Measurements from ENCODE around the gene GRXCR2.
A peak's percentile ranks its signal among the peaks of the same experiment; 100 is the strongest.
"Not testable (repeated sequence)": the region's sequence is repeated elsewhere in the genome, so short reads cannot be mapped to it uniquely, and the experiment has no call there.

GRXCR2 gene

GRCh38 chr5:145887217-145887616, 14.4 kb upstream of the GRXCR2 start:
- no peak for DNase-seq (ENCODE audit: low spot score)

- no peak for DNase-seq (ENCODE audit: low spot score)
Measured at GRCh38 chr5:145874765-145875164, 2.0 kb upstream of the GRXCR2 start.

- DNase-seq (ENCODE audit: low spot score): no peak
Measured at GRCh38 chr5:145872486-145872885, 328 bp downstream of the GRXCR2 start.

- no peak for DNase-seq (ENCODE audit: low spot score)
Measured at GRCh38 chr5:145869753-145870152, 3.1 kb downstream of the GRXCR2 start.

- DNase-seq (ENCODE audit: low spot score): no peak
Measured at GRCh38 chr5:145867806-145868205, 5.0 kb downstream of the GRXCR2 start.

GRCh38 chr5:145864432-145864831, 8.4 kb downstream of the GRXCR2 start:
- not testable (repeated sequence) for DNase-seq (ENCODE audit: low spot score)

- DNase-seq (ENCODE audit: low spot score): no peak
Measured at GRCh38 chr5:145863003-145863402, 9.8 kb downstream of the GRXCR2 start.

GRCh38 chr5:145859897-145860296, 12.9 kb downstream of the GRXCR2 start:
- DNase-seq (ENCODE audit: low spot score): peak; percentile 19

GRCh38 chr5:145859453-145859852, 13.4 kb downstream of the GRXCR2 start:
- no peak for DNase-seq (ENCODE audit: low spot score)

GRCh38 chr5:145858959-145859358, 13.9 kb downstream of the GRXCR2 start:
- DNase-seq (ENCODE audit: low spot score): no peak

- DNase-seq (ENCODE audit: low spot score): peak; percentile 67
Measured at GRCh38 chr5:145856285-145856818, 16.5 kb downstream of the GRXCR2 start.

- DNase-seq (ENCODE audit: low spot score): no peak
Measured at GRCh38 chr5:145855763-145856267, 17.0 kb downstream of the GRXCR2 start.

GRCh38 chr5:145854651-145855258, 18.1 kb downstream of the GRXCR2 start:
- no peak for DNase-seq (ENCODE audit: low spot score)

GRCh38 chr5:145853781-145854376, 18.9 kb downstream of the GRXCR2 start:
- no peak for DNase-seq (ENCODE audit: low spot score)

- no peak for DNase-seq (ENCODE audit: low spot score)
Measured at GRCh38 chr5:145852990-145853389, 19.8 kb downstream of the GRXCR2 start.

GRCh38 chr5:145848854-145849253, 24.0 kb downstream of the GRXCR2 start:
- DNase-seq (ENCODE audit: low spot score): no peak

- DNase-seq (ENCODE audit: low spot score): no peak
Measured at GRCh38 chr5:145847499-145848497, 25.0 kb downstream of the GRXCR2 start.

- no peak for DNase-seq (ENCODE audit: low spot score)
Measured at GRCh38 chr5:145846081-145846480, 26.7 kb downstream of the GRXCR2 start.

- DNase-seq (ENCODE audit: low spot score): no peak
Measured at GRCh38 chr5:145841299-145841698, 31.5 kb downstream of the GRXCR2 start.

- DNase-seq (ENCODE audit: low spot score): no peak
Measured at GRCh38 chr5:145840458-145841132, 32.2 kb downstream of the GRXCR2 start.

- DNase-seq (ENCODE audit: low spot score): no peak
Measured at GRCh38 chr5:145838276-145838675, 34.5 kb downstream of the GRXCR2 start.

All from SK-N-DZ (cell line).